Endothelial cell of umbilical vein (primary cell): Measurements from ENCODE around the gene KRTAP10-8.

ENCODE experiments used
- EZH2 ChIP-seq: IDR thresholded peaks from 2 replicates; pipeline ENCODE4 v1.6.1; 2012; ENCODE audit warnings: borderline replicate concordance, low read depth, mild to moderate bottlenecking, moderate library complexity, low read length, inconsistent platforms; ENCODE audit not compliant: severe bottlenecking
- JUN ChIP-seq: IDR thresholded peaks from 2 replicates; pipeline ENCODE4 v1.6.1; 2011; ENCODE audit warnings: borderline replicate concordance, low read depth; ENCODE audit not compliant: insufficient read length, insufficient read depth
- POLR2A ChIP-seq: IDR thresholded peaks from 2 replicates; pipeline ENCODE4 v1.6.1; 2012; ENCODE audit warnings: low read depth, mild to moderate bottlenecking, control low read depth, low read length
- POLR2AphosphoS5 ChIP-seq: IDR thresholded peaks from 2 replicates; pipeline ENCODE4 v1.6.1; 2012; ENCODE audit warnings: low read depth, mild to moderate bottlenecking, control low read depth, low read length, moderate library complexity; ENCODE audit not compliant: insufficient read depth
- TF ChIP-seq, protein P1 (sequence below), 2 donors: IDR thresholded peaks; 1 replicate in 1 of 2; 2 replicates in 1 of 2; pipeline ENCODE4 v1.5.1; 2011; ENCODE audit warnings: low read length in 2 of 2, mild to moderate bottlenecking in 2 of 2, moderate library complexity in 2 of 2, control low read depth in 1 of 2, inconsistent platforms in 1 of 2, low read depth in 1 of 2; ENCODE audit not compliant: insufficient read depth in 1 of 2; ENCODE audit errors: extremely low read depth in 1 of 2

DNA sequence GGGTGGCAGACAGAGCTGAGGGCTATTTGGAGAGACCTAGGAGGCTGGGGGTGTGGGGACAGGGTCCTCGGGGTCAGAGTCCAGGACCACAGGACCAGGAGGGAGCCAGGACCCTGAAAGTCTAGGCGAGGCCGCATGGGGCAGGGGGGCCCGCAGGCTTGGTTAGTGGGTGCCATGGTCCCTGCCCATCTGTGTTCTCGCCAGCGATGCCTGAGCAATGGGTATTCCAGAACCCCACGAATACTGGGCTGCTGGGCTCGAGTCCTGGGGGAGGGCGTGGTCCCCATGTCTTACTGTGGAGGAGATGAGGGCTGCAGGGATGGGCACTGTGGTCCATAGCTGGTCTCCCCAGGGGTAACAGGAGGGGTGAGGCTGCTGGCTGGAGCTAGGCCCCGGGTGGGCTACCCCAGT lies 21.6 kb upstream of the KRTAP10-8 start:
- TF ChIP-seq POLR2A (no peak), JUN (no peak), POLR2AphosphoS5 (no peak), EZH2 (no peak)
- TF ChIP-seq, protein P1, sequence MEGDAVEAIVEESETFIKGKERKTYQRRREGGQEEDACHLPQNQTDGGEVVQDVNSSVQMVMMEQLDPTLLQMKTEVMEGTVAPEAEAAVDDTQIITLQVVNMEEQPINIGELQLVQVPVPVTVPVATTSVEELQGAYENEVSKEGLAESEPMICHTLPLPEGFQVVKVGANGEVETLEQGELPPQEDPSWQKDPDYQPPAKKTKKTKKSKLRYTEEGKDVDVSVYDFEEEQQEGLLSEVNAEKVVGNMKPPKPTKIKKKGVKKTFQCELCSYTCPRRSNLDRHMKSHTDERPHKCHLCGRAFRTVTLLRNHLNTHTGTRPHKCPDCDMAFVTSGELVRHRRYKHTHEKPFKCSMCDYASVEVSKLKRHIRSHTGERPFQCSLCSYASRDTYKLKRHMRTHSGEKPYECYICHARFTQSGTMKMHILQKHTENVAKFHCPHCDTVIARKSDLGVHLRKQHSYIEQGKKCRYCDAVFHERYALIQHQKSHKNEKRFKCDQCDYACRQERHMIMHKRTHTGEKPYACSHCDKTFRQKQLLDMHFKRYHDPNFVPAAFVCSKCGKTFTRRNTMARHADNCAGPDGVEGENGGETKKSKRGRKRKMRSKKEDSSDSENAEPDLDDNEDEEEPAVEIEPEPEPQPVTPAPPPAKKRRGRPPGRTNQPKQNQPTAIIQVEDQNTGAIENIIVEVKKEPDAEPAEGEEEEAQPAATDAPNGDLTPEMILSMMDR (IDR thresholded peaks at IDR 0.05; ENCODE audit: extremely low read depth in 1 of 2, insufficient read depth in 1 of 2, low read depth in 1 of 2, low read length in 2 of 2): no peak
